Upper lobe of left lung (tissue), 4 donors: ENCODE results near the gene SATB1.

ENCODE experiments used
- CTCF ChIP-seq, 6 experiments: fragments of 450-650 bp in 4 of 6; fragments of 200-600 bp in 2 of 6; sonication (generic) in 2 of 6; IDR thresholded peaks; one replicate each; pipeline ENCODE4 v1.5.1; 2016 to 2019; ENCODE audit warnings: antibody characterized with exemption in 6 of 6
- EP300 ChIP-seq, 4 donors: sonication (generic); formaldehyde crosslinking; IDR thresholded peaks; one replicate each; pipeline ENCODE4 v1.5.1; 2017; ENCODE audit warnings: antibody characterized with exemption in 4 of 4, control low read depth in 2 of 4
- POLR2A ChIP-seq, 4 donors: fragments of 450-650 bp; IDR thresholded peaks; one replicate each; pipeline ENCODE4 v1.5.1; 2016 to 2017; ENCODE audit warnings: antibody characterized with exemption in 4 of 4, mild to moderate bottlenecking in 2 of 4

- no peak for TF ChIP-seq CTCF (IDR thresholded peaks at IDR 0.05)
- TF ChIP-seq POLR2A (IDR thresholded peaks at IDR 0.05) = no peak
- TF ChIP-seq EP300 (IDR thresholded peaks at IDR 0.05) = no peak
Measured at GRCh38 chr3:18438586-18438985, 13.4 kb upstream of the SATB1 start.
